ENCODE measurements around the gene LEF1.

Gene LEF1

GRCh38 chr4:108168671-108169523, at the start of gene LEF1:
LEF1 (minus strand) TSS chr4:108168932; CDS start chr4:108167767, 1,165 bp downstream.
- Histone ChIP-seq H3K4me3 (ENCODE audit: low read length) (peak within 1 kb of the TSS; percentile 72), H3K27me3 (ENCODE audit: control insufficient read depth, insufficient read depth, low read length) (peaks cover 54% of the 10 kb centered on the region), H3K4me1 (ENCODE audit: control insufficient read depth, insufficient read depth, low read length) (peaks cover 3% of the 10 kb centered on the region), H3K27ac (ENCODE audit: low read depth, low read length) (no peak within 1 kb of the TSS), H3K9ac (ENCODE audit: low read length) (no peak within 1 kb of the TSS), H3K36me3 (ENCODE audit: control insufficient read depth, insufficient read depth, low read length) (no peaks in the 10 kb centered on the region)

GRCh38 chr4:108216510-108216909, 47.8 kb upstream of the LEF1 start:
- Histone ChIP-seq H3K27ac (ENCODE audit: low read depth, low read length) (no peak overlapping the region), H3K36me3 (ENCODE audit: control insufficient read depth, insufficient read depth, low read length) (no peaks in the 10 kb centered on the region), H3K4me1 (ENCODE audit: control insufficient read depth, insufficient read depth, low read length) (no peaks in the 10 kb centered on the region), H3K9ac (ENCODE audit: low read length) (no peak overlapping the region), H3K4me3 (ENCODE audit: low read length) (no peak overlapping the region), H3K27me3 (ENCODE audit: control insufficient read depth, insufficient read depth, low read length) (no peaks in the 10 kb centered on the region)

GRCh38 chr4:108215055-108215454, 46.3 kb upstream of the LEF1 start:
- Histone ChIP-seq H3K27ac (ENCODE audit: low read depth, low read length) (no peak overlapping the region), H3K4me3 (ENCODE audit: low read length) (no peak overlapping the region), H3K9ac (ENCODE audit: low read length) (no peak overlapping the region), H3K27me3 (ENCODE audit: control insufficient read depth, insufficient read depth, low read length) (no peaks in the 10 kb centered on the region), H3K4me1 (ENCODE audit: control insufficient read depth, insufficient read depth, low read length) (no peaks in the 10 kb centered on the region), H3K36me3 (ENCODE audit: control insufficient read depth, insufficient read depth, low read length) (no peaks in the 10 kb centered on the region)

- Histone ChIP-seq H3K36me3 (ENCODE audit: control insufficient read depth, insufficient read depth, low read length) (no peaks in the 10 kb centered on the region), H3K4me3 (ENCODE audit: low read length) (no peak overlapping the region), H3K27ac (ENCODE audit: low read depth, low read length) (no peak overlapping the region), H3K9ac (ENCODE audit: low read length) (no peak overlapping the region), H3K4me1 (ENCODE audit: control insufficient read depth, insufficient read depth, low read length) (no peaks in the 10 kb centered on the region), H3K27me3 (ENCODE audit: control insufficient read depth, insufficient read depth, low read length) (no peaks in the 10 kb centered on the region)
Measured at GRCh38 chr4:108213723-108214122, 45.0 kb upstream of the LEF1 start.

- no peak overlapping the region for H3K9ac ChIP-seq (ENCODE audit: low read length)
- no peak overlapping the region for H3K27ac ChIP-seq (ENCODE audit: low read depth, low read length)
- no peaks in the 10 kb centered on the region for H3K27me3 ChIP-seq (ENCODE audit: control insufficient read depth, insufficient read depth, low read length)
- H3K4me3 ChIP-seq (ENCODE audit: low read length): no peak overlapping the region
- no peaks in the 10 kb centered on the region for H3K36me3 ChIP-seq (ENCODE audit: control insufficient read depth, insufficient read depth, low read length)
- no peaks in the 10 kb centered on the region for H3K4me1 ChIP-seq (ENCODE audit: control insufficient read depth, insufficient read depth, low read length)
Measured at GRCh38 chr4:108213308-108213707, 44.6 kb upstream of the LEF1 start.

GRCh38 chr4:108210989-108211835, 42.5 kb upstream of the LEF1 start:
- no peak overlapping the region for H3K27ac ChIP-seq (ENCODE audit: low read depth, low read length)
- H3K36me3 ChIP-seq (ENCODE audit: control insufficient read depth, insufficient read depth, low read length): no peaks in the 10 kb centered on the region
- H3K4me1 ChIP-seq (ENCODE audit: control insufficient read depth, insufficient read depth, low read length): no peaks in the 10 kb centered on the region
- H3K27me3 ChIP-seq (ENCODE audit: control insufficient read depth, insufficient read depth, low read length): no peaks in the 10 kb centered on the region
- no peak overlapping the region for H3K9ac ChIP-seq (ENCODE audit: low read length)
- no peak overlapping the region for H3K4me3 ChIP-seq (ENCODE audit: low read length)

- no peaks in the 10 kb centered on the region for H3K36me3 ChIP-seq (ENCODE audit: control insufficient read depth, insufficient read depth, low read length)
- H3K9ac ChIP-seq (ENCODE audit: low read length): no peak overlapping the region
- no peaks in the 10 kb centered on the region for H3K27me3 ChIP-seq (ENCODE audit: control insufficient read depth, insufficient read depth, low read length)
- H3K4me1 ChIP-seq (ENCODE audit: control insufficient read depth, insufficient read depth, low read length): no peaks in the 10 kb centered on the region
- H3K4me3 ChIP-seq (ENCODE audit: low read length): no peak overlapping the region
- H3K27ac ChIP-seq (ENCODE audit: low read depth, low read length): no peak overlapping the region
Measured at GRCh38 chr4:108209489-108209888, 40.8 kb upstream of the LEF1 start.

GRCh38 chr4:108205859-108206258, 37.1 kb upstream of the LEF1 start:
- no peaks in the 10 kb centered on the region for H3K36me3 ChIP-seq (ENCODE audit: control insufficient read depth, insufficient read depth, low read length)
- H3K4me3 ChIP-seq (ENCODE audit: low read length): no peak overlapping the region
- H3K4me1 ChIP-seq (ENCODE audit: control insufficient read depth, insufficient read depth, low read length): no peaks in the 10 kb centered on the region
- H3K9ac ChIP-seq (ENCODE audit: low read length): no peak overlapping the region
- no peak overlapping the region for H3K27ac ChIP-seq (ENCODE audit: low read depth, low read length)
- H3K27me3 ChIP-seq (ENCODE audit: control insufficient read depth, insufficient read depth, low read length): no peaks in the 10 kb centered on the region

- Histone ChIP-seq H3K4me3 (ENCODE audit: low read length) (no peak overlapping the region), H3K27me3 (ENCODE audit: control insufficient read depth, insufficient read depth, low read length) (no peaks in the 10 kb centered on the region), H3K36me3 (ENCODE audit: control insufficient read depth, insufficient read depth, low read length) (no peaks in the 10 kb centered on the region), H3K27ac (ENCODE audit: low read depth, low read length) (no peak overlapping the region), H3K4me1 (ENCODE audit: control insufficient read depth, insufficient read depth, low read length) (no peaks in the 10 kb centered on the region), H3K9ac (ENCODE audit: low read length) (no peak overlapping the region)
Measured at GRCh38 chr4:108204518-108204917, 35.8 kb upstream of the LEF1 start.

GRCh38 chr4:108203377-108203776, 34.6 kb upstream of the LEF1 start:
- H3K9ac ChIP-seq (ENCODE audit: low read length): no peak overlapping the region
- H3K36me3 ChIP-seq (ENCODE audit: control insufficient read depth, insufficient read depth, low read length): no peaks in the 10 kb centered on the region
- no peaks in the 10 kb centered on the region for H3K27me3 ChIP-seq (ENCODE audit: control insufficient read depth, insufficient read depth, low read length)
- H3K4me1 ChIP-seq (ENCODE audit: control insufficient read depth, insufficient read depth, low read length): no peaks in the 10 kb centered on the region
- no peak overlapping the region for H3K4me3 ChIP-seq (ENCODE audit: low read length)
- H3K27ac ChIP-seq (ENCODE audit: low read depth, low read length): no peak overlapping the region

GRCh38 chr4:108201774-108202173, 33.0 kb upstream of the LEF1 start:
- H3K4me1 ChIP-seq (ENCODE audit: control insufficient read depth, insufficient read depth, low read length): no peaks in the 10 kb centered on the region
- no peak overlapping the region for H3K4me3 ChIP-seq (ENCODE audit: low read length)

GRCh38 chr4:108199881-108200280, 31.1 kb upstream of the LEF1 start:
- no peak overlapping the region for H3K4me3 ChIP-seq (ENCODE audit: low read length)
- H3K4me1 ChIP-seq (ENCODE audit: control insufficient read depth, insufficient read depth, low read length): no peaks in the 10 kb centered on the region
- no peaks in the 10 kb centered on the region for H3K27me3 ChIP-seq (ENCODE audit: control insufficient read depth, insufficient read depth, low read length)
- H3K36me3 ChIP-seq (ENCODE audit: control insufficient read depth, insufficient read depth, low read length): no peaks in the 10 kb centered on the region
- no peak overlapping the region for H3K9ac ChIP-seq (ENCODE audit: low read length)
- H3K27ac ChIP-seq (ENCODE audit: low read depth, low read length): no peak overlapping the region

More at GRCh38 chr4:108201774-108202173, 33.0 kb upstream of the LEF1 start:
- Histone ChIP-seq H3K36me3 (ENCODE audit: control insufficient read depth, insufficient read depth, low read length) (no peaks in the 10 kb centered on the region), H3K27ac (ENCODE audit: low read depth, low read length) (no peak overlapping the region), H3K27me3 (ENCODE audit: control insufficient read depth, insufficient read depth, low read length) (no peaks in the 10 kb centered on the region), H3K9ac (ENCODE audit: low read length) (no peak overlapping the region)
